Right kidney (tissue), 1 donor: ENCODE measurements around the gene CTSA.
"Not testable (repeated sequence)": the region's sequence is repeated elsewhere in the genome, so short reads cannot be mapped to it uniquely, and the experiment has no call there.

Source experiments
- DNase-seq: peaks from one replicate; pipeline ENCODE4 v3.0.0-alpha.2; 2016

The CTSA gene

GRCh38 chr20:45911486-45912343 lies 20.6 kb downstream of the CTSA start, which contains the start of gene PLTP:
TSS of gene PLTP (minus strand) at chr20:45912155. CDS start at chr20:45911452, 703 bp downstream.
- peak; percentile 80 for DNase-seq

- DNase-seq = no peak
Observed at GRCh38 chr20:45912344-45912682, 21.2 kb downstream of the CTSA start.

- no peak for DNase-seq
Observed at GRCh38 chr20:45913116-45913515, 22.0 kb downstream of the CTSA start.

- no peak for DNase-seq
Observed at GRCh38 chr20:45917790-45918141, 26.6 kb downstream of the CTSA start.

GRCh38 chr20:45918182-45918737 lies 27.1 kb downstream of the CTSA start:
- no peak for DNase-seq

GRCh38 chr20:45918779-45919537 lies 27.8 kb downstream of the CTSA start:
- no peak for DNase-seq

- peak; percentile 34 for DNase-seq
Observed at GRCh38 chr20:45919542-45920399, 28.6 kb downstream of the CTSA start.

GRCh38 chr20:45920462-45921336 lies 29.6 kb downstream of the CTSA start:
- no peak for DNase-seq

- no peak for DNase-seq
Observed at GRCh38 chr20:45921337-45922189, 30.4 kb downstream of the CTSA start.

- DNase-seq = peak; percentile 48
Observed at GRCh38 chr20:45924391-45925261, 33.5 kb downstream of the CTSA start.

GRCh38 chr20:45925821-45926506 lies 34.8 kb downstream of the CTSA start:
- DNase-seq = no peak

- DNase-seq = no peak
Observed at GRCh38 chr20:45926731-45927070, 35.6 kb downstream of the CTSA start.

GRCh38 chr20:45927071-45927878 lies 36.1 kb downstream of the CTSA start:
- no peak for DNase-seq

- not testable (repeated sequence) for DNase-seq
Observed at GRCh38 chr20:45931680-45932079, 40.5 kb downstream of the CTSA start.

- no peak for DNase-seq
Observed at GRCh38 chr20:45933266-45934045, 42.3 kb downstream of the CTSA start.

GRCh38 chr20:45934046-45934585 lies 43.0 kb downstream of the CTSA start:
- DNase-seq = peak; percentile 68
